SK-N-SH (cell line): ENCODE data around the gene CDC42EP3. TPM values are rescaled to one million over a fixed set of nuclear protein-coding genes. Genes with fewer than 3 reads are reported as not detected.

Source experiments
- CTCF ChIA-PET: fragments of 300-600, 350-600 bp; formaldehyde crosslinking; extraction: SDS; loops from one replicate; lab custom pipeline; 2021; lab: Yijun Ruan, JAX
- POLR2A ChIA-PET: fragments of 350-600 bp; sonication (Branson Sonifier 250); formaldehyde crosslinking; extraction: SDS; loops from one replicate; lab custom pipeline; 2020; ENCODE audit warnings: antibody characterized with exemption, inconsistent platforms; lab: Yijun Ruan, JAX
- DNase-seq: peaks from one replicate; pipeline ENCODE4 v3.0.0; 2012
- H2AFZ ChIP-seq: fragments of 200-600 bp; sonication (generic); 2 replicates; pipeline ENCODE4 v1.8.1; 2016; ENCODE audit warnings: antibody characterized with exemption, mild to moderate bottlenecking, low read depth
- H3F3A ChIP-seq: fragments of 200-600 bp; sonication (generic); replicated peaks from 2 replicates; pipeline ENCODE3; 2016; ENCODE audit warnings: antibody characterized with exemption, mild to moderate bottlenecking; ENCODE audit not compliant: insufficient read depth
- H3K27ac ChIP-seq, 2 experiments: fragments of 200-500 bp in 1 of 2; fragments of 200-600 bp in 1 of 2; sonication (Bioruptor generic) in 1 of 2; sonication (generic), shearing (Covaris generic) in 1 of 2; 2 replicates each; pipeline versions ENCODE4 v1.5.1 to v1.6.1; 2014 to 2016; ENCODE audit warnings: low read depth in 2 of 2, inconsistent platforms in 1 of 2, low read length in 1 of 2, mild to moderate bottlenecking in 1 of 2, mixed read lengths in 1 of 2
- H3K27me3 ChIP-seq: fragments of 200-600 bp; sonication (generic), shearing (Covaris generic); 2 replicates; pipeline ENCODE4 v1.6.1; 2016; ENCODE audit warnings: mixed run types; ENCODE audit not compliant: insufficient read depth
- H3K36me3 ChIP-seq, 2 experiments: fragments of 200-500 bp in 1 of 2; fragments of 200-600 bp in 1 of 2; sonication (Bioruptor generic) in 1 of 2; sonication (generic) in 1 of 2; replicated peaks in 1 of 2; 2 replicates each; pipeline versions ENCODE3 to v1.5.1; 2014 to 2016; ENCODE audit warnings: low read length in 1 of 2, mild to moderate bottlenecking in 1 of 2; ENCODE audit not compliant: insufficient read depth in 2 of 2, control insufficient read depth in 1 of 2
- H3K4me1 ChIP-seq, 2 experiments: fragments of 200-500 bp in 1 of 2; fragments of 200-600 bp in 1 of 2; sonication (Bioruptor generic) in 1 of 2; sonication (generic), shearing (Covaris generic) in 1 of 2; 2 replicates each; pipeline versions ENCODE4 v1.5.1 to v1.6.1; 2014 to 2016; ENCODE audit warnings: low read depth in 1 of 2, low read length in 1 of 2, mixed run types in 1 of 2; ENCODE audit not compliant: insufficient read depth in 2 of 2, control insufficient read depth in 1 of 2
- H3K4me2 ChIP-seq: fragments of 200-600 bp; sonication (generic), shearing (Covaris generic); 2 replicates; pipeline ENCODE4 v1.6.1; 2017; ENCODE audit warnings: mixed run types
- H3K4me3 ChIP-seq, 2 experiments: fragments of 200-500 bp in 1 of 2; fragments of 200-600 bp in 1 of 2; sonication (Bioruptor generic) in 1 of 2; sonication (generic), shearing (Covaris generic) in 1 of 2; 2 replicates each; pipeline versions ENCODE4 v1.5.1 to v1.8.1; 2014 to 2016; ENCODE audit warnings: low read depth in 2 of 2, inconsistent platforms in 1 of 2, low read length in 1 of 2, mild to moderate bottlenecking in 1 of 2, mixed read lengths in 1 of 2, moderate library complexity in 1 of 2
- H3K79me2 ChIP-seq: fragments of 200-600 bp; sonication (generic); 2 replicates; pipeline ENCODE4 v1.8.1; 2017; ENCODE audit warnings: mild to moderate bottlenecking; ENCODE audit not compliant: insufficient read depth
- H3K9ac ChIP-seq: fragments of 200-600 bp; sonication (generic); 2 replicates; pipeline ENCODE4 v1.6.1; 2017; ENCODE audit warnings: mixed run types
- H3K9me2 ChIP-seq: fragments of 200-600 bp; sonication (generic); 2 replicates; pipeline ENCODE4 v1.6.1; 2017; ENCODE audit warnings: mixed run types
- H3K9me3 ChIP-seq: fragments of 200-600 bp; sonication (generic); 2 replicates; pipeline ENCODE4 v1.6.1; 2017; ENCODE audit warnings: mixed run types, mild to moderate bottlenecking, moderate library complexity
- H4K20me1 ChIP-seq: fragments of 200-600 bp; sonication (generic); 2 replicates; pipeline ENCODE4 v1.6.1; 2017; ENCODE audit warnings: mild to moderate bottlenecking, mixed run types; ENCODE audit not compliant: insufficient read depth
- ELF1 ChIP-seq: IDR thresholded peaks from 2 replicates; pipeline ENCODE4 v1.4.0; 2012
- EP300 ChIP-seq, 2 experiments: IDR thresholded peaks; 2 replicates each; pipeline versions ENCODE4 v1.4.0 to v1.6.1; 2012; ENCODE audit warnings: borderline replicate concordance in 1 of 2, low read depth in 1 of 2, low read length in 1 of 2
- EZH2phosphoT487 ChIP-seq: fragments of 200-600 bp; sonication (generic); IDR thresholded peaks from 2 replicates; pipeline ENCODE4 v1.6.1; 2017; ENCODE audit warnings: low read depth, mixed run types, mild to moderate bottlenecking, antibody characterized with exemption, moderate library complexity, borderline replicate concordance
- FOSL2 ChIP-seq: IDR thresholded peaks from 2 replicates; pipeline ENCODE4 v1.4.0; 2012; ENCODE audit warnings: low read depth, mild to moderate bottlenecking, moderate library complexity, borderline replicate concordance
- FOXJ3 ChIP-seq: sonication (generic); formaldehyde crosslinking; IDR thresholded peaks from 2 replicates; pipeline ENCODE4 v1.5.1; 2020; ENCODE audit warnings: mild to moderate bottlenecking, missing genetic modification reagents
- GATA2 ChIP-seq: sonication (generic); formaldehyde crosslinking; IDR thresholded peaks from 2 replicates; pipeline ENCODE4 v1.5.0; 2020; ENCODE audit warnings: mild to moderate bottlenecking, missing genetic modification reagents
- JUND ChIP-seq: IDR thresholded peaks from 2 replicates; pipeline ENCODE4 v1.4.0; 2012
- POLR2AphosphoS5 ChIP-seq: IDR thresholded peaks from 2 replicates; pipeline ENCODE4 v1.6.1; 2012; ENCODE audit warnings: low read depth, low read length
- RAD21 ChIP-seq: IDR thresholded peaks from 2 replicates; pipeline ENCODE4 v1.6.1; 2012; ENCODE audit warnings: mild to moderate bottlenecking, low read length
- RCOR1 ChIP-seq: fragments of 150-350 bp; IDR thresholded peaks from 2 replicates; pipeline ENCODE4 v1.6.1; 2017; ENCODE audit warnings: antibody characterized with exemption, low read length
- RFX5 ChIP-seq: IDR thresholded peaks from 2 replicates; pipeline ENCODE4 v1.6.1; 2012; ENCODE audit warnings: mild to moderate bottlenecking, improper control_type of control experiment, low read length
- SIN3A ChIP-seq: IDR thresholded peaks from 2 replicates; pipeline ENCODE4 v1.6.1; 2012; ENCODE audit warnings: low read depth, mild to moderate bottlenecking, low read length, moderate library complexity, borderline replicate concordance
- TCF12 ChIP-seq: IDR thresholded peaks from 2 replicates; pipeline ENCODE4 v1.4.0; 2012
- TEAD4 ChIP-seq: IDR thresholded peaks from 2 replicates; pipeline ENCODE4 v1.4.0; 2012; ENCODE audit warnings: mild to moderate bottlenecking, borderline replicate concordance; ENCODE audit not compliant: insufficient read depth
- YY1 ChIP-seq: IDR thresholded peaks from 2 replicates; pipeline ENCODE4 v1.4.0; 2012; ENCODE audit warnings: low read depth, mild to moderate bottlenecking
- WGBS: methylation state at CpG from one replicate; pipeline ENCODE4 v1.1.6; 2017; ENCODE audit warnings: low lambda C conversion rate; 5-methylcytosine and 5-hydroxymethylcytosine counted together
- polyA plus RNA-seq, 3 experiments: library from polyadenylated mRNA; depleted of rRNA; stranded (reverse); fragments of >200 nt; gene quantifications; 2 replicates each; pipeline ENCODE4 v1.2.3, GENCODE V29; 2012
- TF ChIP-seq, protein P1 (sequence below): fragments of 200-600 bp; sonication (generic); IDR thresholded peaks from 2 replicates; pipeline ENCODE4 v1.6.1; 2017; ENCODE audit warnings: antibody characterized with exemption, mild to moderate bottlenecking, moderate library complexity
- TF ChIP-seq, protein P2 (sequence below): IDR thresholded peaks from 2 replicates; pipeline ENCODE4; 2012
- TF ChIP-seq, protein P3 (sequence below): IDR thresholded peaks from 2 replicates; pipeline ENCODE4 v1.4.0; 2012; ENCODE audit warnings: low read depth
- TF ChIP-seq, protein P4 (sequence below): fragments of 150-350 bp; IDR thresholded peaks from 2 replicates; pipeline ENCODE4 v1.6.1; 2016; ENCODE audit warnings: mild to moderate bottlenecking, low read depth, low read length

CDC42EP3 gene
- polyA plus RNA-seq, 1 of the 3 experiments (the other 2 are of a cell fraction) = 87.5 TPM

DNA sequence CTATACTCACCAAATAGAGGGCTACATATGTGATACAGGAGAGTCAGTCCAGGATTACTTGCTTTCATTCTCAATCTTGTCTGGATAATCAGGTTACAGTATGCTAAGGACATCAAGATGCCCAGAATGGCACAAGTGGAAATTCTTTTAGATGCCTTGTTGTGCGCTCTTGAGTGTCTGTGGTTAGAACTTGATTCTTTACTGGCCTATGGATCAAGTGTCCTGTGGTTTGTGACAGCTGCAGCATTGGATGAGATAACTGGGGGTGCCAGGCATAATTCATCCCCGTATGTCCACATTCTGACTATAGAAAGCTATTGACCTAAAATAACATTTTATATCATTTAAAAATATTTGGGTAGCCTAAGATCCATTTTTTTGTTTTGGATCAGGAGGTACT is 40.1 kb downstream of the CDC42EP3 start:
- Histone ChIP-seq H3K27me3 (no peaks in the 10 kb centered on the region), H3K9me3 (no peaks in the 10 kb centered on the region), H2AFZ (no peak overlapping the region), H3K36me3 (no peaks in the 10 kb centered on the region), H3K79me2 (no peaks in the 10 kb centered on the region), H3K4me2 (no peak overlapping the region), H3K9me2 (no peaks in the 10 kb centered on the region), H3F3A (no peaks in the 10 kb centered on the region), H3K9ac (no peak overlapping the region), H3K4me1 (peaks cover 15 to 25% of the 10 kb centered on the region in 2 experiments; a peak in 3 of 4 replicates), H3K27ac (peak overlapping the region in 1 of 2 experiments; percentile 13; a peak in 2 of 4 replicates), H3K4me3 (no peak overlapping the region), H4K20me1 (no peaks in the 10 kb centered on the region)
- ChIA-PET CTCF (interaction anchor here (0.8 to 2.3 kb wide), 3 partner anchors 9 to 216 kb away, joined by 3 to 8 read pairs (median 3); no protein-coding TSS in a partner anchor), POLR2A (no interaction called here)
- DNase-seq = no peak
- no peak for TF ChIP-seq GATA2 (CRISPR knock-in tag)
- TF ChIP-seq, protein P1, sequence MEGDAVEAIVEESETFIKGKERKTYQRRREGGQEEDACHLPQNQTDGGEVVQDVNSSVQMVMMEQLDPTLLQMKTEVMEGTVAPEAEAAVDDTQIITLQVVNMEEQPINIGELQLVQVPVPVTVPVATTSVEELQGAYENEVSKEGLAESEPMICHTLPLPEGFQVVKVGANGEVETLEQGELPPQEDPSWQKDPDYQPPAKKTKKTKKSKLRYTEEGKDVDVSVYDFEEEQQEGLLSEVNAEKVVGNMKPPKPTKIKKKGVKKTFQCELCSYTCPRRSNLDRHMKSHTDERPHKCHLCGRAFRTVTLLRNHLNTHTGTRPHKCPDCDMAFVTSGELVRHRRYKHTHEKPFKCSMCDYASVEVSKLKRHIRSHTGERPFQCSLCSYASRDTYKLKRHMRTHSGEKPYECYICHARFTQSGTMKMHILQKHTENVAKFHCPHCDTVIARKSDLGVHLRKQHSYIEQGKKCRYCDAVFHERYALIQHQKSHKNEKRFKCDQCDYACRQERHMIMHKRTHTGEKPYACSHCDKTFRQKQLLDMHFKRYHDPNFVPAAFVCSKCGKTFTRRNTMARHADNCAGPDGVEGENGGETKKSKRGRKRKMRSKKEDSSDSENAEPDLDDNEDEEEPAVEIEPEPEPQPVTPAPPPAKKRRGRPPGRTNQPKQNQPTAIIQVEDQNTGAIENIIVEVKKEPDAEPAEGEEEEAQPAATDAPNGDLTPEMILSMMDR = no peak
- no peak for TF ChIP-seq EZH2phosphoT487
- peak; percentile 70 for TF ChIP-seq TCF12
- TF ChIP-seq, protein P2, sequence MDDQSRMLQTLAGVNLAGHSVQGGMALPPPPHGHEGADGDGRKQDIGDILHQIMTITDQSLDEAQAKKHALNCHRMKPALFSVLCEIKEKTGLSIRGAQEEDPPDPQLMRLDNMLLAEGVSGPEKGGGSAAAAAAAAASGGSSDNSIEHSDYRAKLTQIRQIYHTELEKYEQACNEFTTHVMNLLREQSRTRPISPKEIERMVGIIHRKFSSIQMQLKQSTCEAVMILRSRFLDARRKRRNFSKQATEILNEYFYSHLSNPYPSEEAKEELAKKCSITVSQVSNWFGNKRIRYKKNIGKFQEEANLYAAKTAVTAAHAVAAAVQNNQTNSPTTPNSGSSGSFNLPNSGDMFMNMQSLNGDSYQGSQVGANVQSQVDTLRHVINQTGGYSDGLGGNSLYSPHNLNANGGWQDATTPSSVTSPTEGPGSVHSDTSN = peak; percentile 62
- TF ChIP-seq, protein P3, sequence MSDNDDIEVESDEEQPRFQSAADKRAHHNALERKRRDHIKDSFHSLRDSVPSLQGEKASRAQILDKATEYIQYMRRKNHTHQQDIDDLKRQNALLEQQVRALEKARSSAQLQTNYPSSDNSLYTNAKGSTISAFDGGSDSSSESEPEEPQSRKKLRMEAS = no peak
- TF ChIP-seq TEAD4 = no peak
- TF ChIP-seq RAD21 = no peak
- TF ChIP-seq JUND = no peak
- no peak for TF ChIP-seq EP300 (IDR thresholded peaks at IDR 0.05; ENCODE audit: borderline replicate concordance in 1 of 2, low read depth in 1 of 2, low read length in 1 of 2)
- WGBS = 78% methylated on average over 2 of the region's 2 CpGs

DNA sequence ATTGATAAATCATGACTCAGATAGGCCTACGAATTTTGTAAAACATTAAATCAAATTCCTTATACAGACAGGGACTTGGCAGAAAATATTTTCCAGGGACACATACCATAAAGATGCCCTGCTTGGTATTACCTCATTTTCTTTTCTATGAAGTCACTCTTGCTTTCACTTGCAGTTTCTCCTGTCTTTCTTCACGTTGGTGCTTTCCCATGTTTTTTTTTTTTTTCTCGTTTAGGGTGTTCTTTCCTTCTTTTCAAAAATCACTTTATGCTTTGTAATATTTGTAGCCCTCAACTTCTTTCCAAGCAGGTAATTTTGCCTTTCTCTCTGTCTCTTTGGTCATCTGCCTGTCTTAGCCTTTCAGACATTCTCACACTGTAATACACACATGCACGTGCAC is 40.7 kb downstream of the CDC42EP3 start:
- H3K27ac ChIP-seq = peak overlapping the region in 1 of 2 experiments; percentile 13; a peak in 1 of 4 replicates
- H3K4me1 ChIP-seq = peaks cover 15 to 24% of the 10 kb centered on the region in 2 experiments; a peak in 3 of 4 replicates

More for the DNA sequence above, 40.7 kb downstream of the CDC42EP3 start:
- Histone ChIP-seq H3K27me3 (no peaks in the 10 kb centered on the region), H4K20me1 (no peaks in the 10 kb centered on the region), H3K4me3 (no peak overlapping the region), H3K9ac (no peak overlapping the region), H2AFZ (no peak overlapping the region), H3K4me2 (no peak overlapping the region), H3K79me2 (no peaks in the 10 kb centered on the region), H3K9me2 (no peaks in the 10 kb centered on the region), H3F3A (peaks cover 1% of the 10 kb centered on the region), H3K9me3 (no peaks in the 10 kb centered on the region), H3K36me3 (no peaks in the 10 kb centered on the region)
- no peak for DNase-seq
- TF ChIP-seq POLR2AphosphoS5 (no peak), EP300 (IDR thresholded peaks at IDR 0.05; ENCODE audit: borderline replicate concordance in 1 of 2, low read depth in 1 of 2, low read length in 1 of 2) (no peak), RFX5 (no peak), RCOR1 (no peak), YY1 (no peak), RAD21 (no peak), FOSL2 (no peak), FOXJ3 (no peak), EZH2phosphoT487 (no peak), ELF1 (no peak), GATA2 (CRISPR knock-in tag) (no peak), JUND (0 out of 2 replicates have a peak, but pooled peaks have one; percentile 15), SIN3A (no peak)
- TF ChIP-seq, protein P4, sequence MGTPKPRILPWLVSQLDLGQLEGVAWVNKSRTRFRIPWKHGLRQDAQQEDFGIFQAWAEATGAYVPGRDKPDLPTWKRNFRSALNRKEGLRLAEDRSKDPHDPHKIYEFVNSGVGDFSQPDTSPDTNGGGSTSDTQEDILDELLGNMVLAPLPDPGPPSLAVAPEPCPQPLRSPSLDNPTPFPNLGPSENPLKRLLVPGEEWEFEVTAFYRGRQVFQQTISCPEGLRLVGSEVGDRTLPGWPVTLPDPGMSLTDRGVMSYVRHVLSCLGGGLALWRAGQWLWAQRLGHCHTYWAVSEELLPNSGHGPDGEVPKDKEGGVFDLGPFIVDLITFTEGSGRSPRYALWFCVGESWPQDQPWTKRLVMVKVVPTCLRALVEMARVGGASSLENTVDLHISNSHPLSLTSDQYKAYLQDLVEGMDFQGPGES = no peak
- TF ChIP-seq, protein P2 = peak; percentile 22; the same call in 1 of the 2 replicates
- WGBS = 71% methylated on average over 4 of the region's 4 CpGs
- CTCF ChIA-PET = no interaction called here
- POLR2A ChIA-PET = no interaction called here
